Measurements from ENCODE around the gene CALM3.
"Not testable (repeated sequence)": the region's sequence is repeated elsewhere in the genome, so short reads cannot be mapped to it uniquely, and the experiment has no call there.

The CALM3 gene

DNA sequence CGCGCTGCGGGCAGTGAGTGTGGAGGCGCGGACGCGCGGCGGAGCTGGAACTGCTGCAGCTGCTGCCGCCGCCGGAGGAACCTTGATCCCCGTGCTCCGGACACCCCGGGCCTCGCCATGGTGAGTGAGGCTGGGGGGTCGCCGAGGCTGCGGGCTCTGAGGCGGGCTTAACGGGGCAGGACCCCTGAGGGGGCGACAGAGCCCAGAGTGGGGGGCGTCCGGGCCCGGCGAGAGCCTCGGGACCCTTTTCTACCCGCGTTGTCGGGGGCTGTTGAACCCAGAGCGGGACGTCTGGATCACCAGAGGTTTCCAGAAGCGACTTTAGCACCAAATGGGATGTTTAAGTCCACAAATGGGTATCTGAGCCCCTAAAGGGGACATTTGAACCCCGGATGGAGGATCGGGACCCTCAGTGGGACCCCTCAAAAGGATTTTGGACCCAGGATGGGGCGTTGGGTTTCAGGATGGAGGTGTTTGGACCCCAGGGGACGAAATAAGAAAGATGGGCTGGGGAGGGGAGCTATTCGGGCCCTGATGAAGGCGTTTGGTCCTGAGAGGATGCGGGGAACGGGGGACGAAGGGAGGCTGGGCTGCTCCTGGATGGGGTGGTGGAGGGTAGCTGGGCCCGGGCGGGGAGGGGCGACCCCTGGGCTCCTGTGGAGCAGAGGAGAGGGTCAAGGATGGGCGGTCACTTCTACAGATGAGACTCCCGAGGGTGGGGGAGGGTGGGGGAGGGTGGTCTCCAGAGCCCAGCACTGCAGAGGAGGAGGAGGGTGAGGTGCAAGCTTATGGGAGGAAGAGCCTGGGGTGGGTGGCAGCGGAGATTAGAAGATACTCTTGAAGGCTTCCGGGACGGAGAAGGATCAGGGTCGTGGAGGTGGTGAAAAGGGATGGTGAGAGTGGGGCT is at the start of gene CALM3:
Gene CALM3 (plus strand): TSS at position 13 of the 907 bp plus-strand sequence. CDS start 105 bp downstream, at position 118.
- no peak for DNase-seq

DNA sequence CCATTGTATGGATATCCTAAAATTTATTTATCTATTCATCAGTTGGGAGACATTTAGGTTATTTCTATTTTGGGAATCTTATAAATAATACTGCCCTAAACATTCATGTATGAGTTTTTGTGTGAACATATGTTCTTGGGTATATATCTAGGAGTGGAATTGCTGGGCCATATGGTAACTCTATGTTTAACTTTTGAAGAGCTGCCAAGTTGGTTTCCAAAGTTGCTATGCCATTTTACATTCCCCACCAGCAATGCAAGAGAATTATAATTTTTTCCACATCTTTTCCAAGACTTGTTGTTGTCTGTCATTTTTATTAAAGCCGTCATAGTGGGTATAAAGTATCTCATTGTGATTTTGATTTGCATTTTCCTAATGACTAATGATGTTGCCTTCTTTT is 48.2 kb upstream of the CALM3 start:
- DNase-seq = no peak

DNA sequence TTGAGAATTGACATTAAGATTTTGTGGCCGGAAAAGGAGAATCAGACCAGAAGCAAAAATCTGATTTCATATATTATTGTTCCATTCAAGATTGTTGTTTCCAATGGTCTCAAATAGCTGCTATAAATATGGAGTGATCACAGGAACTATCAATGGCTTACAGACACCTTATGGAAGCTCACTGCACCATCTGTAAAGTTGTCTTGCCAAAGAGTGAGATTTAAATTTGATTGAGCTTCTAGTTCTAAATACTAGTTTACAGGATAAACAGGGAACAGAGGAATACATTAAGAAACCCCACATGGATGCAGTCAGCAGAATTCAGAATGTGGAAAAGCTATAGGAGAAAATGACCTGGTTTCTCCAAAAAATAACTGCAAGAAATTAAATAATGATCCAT is 47.0 kb upstream of the CALM3 start:
- no peak for DNase-seq

DNA sequence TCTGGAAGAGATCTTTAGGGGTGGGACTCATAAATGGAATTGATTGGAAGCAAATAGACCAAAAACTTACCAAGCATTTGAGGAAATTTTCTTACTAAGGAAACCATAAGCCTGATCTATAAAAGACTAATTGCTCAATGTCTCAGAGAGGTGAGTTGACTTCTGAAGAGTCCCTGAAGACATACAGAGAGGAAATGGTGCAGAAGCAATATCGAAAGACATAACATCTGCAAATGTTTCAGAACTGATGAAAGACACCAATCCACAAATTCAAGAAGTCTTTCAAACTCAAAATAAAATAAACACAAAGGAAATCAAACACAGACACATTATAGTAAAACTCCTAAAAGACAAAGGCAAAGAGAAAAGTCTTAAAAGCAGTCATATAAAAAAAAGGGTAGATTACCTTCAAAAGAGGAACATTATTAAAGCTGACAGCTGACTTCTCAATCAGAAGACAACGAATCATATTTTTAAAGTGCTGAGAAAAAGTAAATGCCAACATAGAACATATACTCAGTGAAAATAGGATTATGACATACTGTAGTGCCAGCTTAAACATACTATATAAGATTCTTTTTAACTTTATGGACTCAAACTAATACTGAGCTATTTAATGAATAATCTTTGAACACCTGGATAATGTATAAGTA is 45.4 kb upstream of the CALM3 start:
- no peak for DNase-seq

DNA sequence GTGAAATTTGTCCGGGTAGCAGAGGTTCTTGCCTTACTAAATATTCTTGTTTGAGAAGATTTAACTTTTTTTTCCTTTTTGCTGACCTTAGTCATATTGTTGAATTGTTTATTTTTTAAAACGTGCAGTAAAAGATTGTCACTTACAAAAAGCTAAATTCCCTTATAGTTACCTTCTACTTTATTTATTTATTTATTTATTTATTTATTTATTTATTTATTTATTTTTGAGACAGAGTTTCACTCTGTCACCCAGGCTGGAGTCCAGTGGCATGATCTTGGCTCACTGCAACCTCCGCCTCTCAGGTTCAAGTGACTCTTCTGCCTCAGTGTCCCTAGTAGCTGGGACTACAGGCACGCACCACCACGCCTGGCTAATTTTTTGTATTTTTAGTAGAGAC is 44.7 kb upstream of the CALM3 start:
- not testable (repeated sequence) for DNase-seq

DNA sequence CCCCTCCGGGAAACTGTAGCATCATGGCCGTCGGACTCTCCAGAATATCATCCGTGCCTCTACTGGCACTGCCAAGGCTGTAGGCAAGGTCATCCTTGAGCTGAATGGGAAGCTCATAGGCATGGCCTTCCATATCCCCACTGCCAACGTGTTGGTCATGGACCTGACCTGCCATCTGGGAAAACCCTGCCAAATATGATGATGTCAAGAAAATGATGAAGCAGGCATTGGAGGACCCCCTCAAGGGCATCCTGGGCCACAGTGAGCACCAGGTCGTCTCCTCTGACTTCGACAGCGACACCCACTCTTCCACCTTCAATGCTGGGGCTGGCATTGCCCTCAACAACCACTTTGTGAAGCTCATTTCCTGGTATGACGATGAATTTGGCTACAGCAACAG is 41.9 kb upstream of the CALM3 start:
- no peak for DNase-seq

DNA sequence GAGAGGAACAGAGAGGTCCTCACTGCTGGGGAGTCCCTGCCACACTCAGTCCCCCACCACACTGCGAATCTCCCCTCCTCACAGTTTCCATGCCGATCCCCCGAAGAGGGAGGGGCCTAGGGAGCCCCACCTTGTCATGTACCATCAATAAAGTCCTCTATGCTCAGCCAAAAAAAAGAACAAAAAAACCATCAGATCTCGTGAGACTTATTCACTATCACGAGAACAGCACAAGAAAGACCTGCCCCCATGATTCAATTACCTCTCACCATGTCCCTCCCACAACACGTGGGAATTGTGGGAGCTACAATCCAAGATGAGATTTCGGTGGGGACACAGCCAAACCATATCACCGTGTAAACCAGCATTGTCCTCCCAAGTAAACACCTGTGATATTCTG is 41.5 kb upstream of the CALM3 start:
- not testable (repeated sequence) for DNase-seq

DNA sequence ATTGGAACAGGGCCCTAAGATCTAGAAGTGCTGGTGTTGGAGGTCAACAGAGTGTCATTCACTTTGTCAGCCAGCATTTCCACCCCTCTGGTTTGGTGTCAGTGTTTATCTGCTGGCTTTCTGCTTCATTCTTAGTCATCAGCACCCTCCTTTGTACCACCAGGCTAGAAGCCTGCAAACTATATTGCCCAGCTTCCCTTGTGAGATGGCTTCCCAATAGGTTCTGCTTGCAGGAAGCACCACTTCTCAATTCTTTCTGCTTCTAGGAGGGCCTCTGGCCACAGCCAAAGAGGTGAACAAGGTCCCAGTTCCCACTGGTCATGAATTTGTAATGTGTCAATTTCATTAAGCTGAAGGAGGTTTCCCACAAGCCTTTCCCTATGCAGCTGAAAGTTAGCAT is 36.4 kb upstream of the CALM3 start:
- DNase-seq = no peak

DNA sequence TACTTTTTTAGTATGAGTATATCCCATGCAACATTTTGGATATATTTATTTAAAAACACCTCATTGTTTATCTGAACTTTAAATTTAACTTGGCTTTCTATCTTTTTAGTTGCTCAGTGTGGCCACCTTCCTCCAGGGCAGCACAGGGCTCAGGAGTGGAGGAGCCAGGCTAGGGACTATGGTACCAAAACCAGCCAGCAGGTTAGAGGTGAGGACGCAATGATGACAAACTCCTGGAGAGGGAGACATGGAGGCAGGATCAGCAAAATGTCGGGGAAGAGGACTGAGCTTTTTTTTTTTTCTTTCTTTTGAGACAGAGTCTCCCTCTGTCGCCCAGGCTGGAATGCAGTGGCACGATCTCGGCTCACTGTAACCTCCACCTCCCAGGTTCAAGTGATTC is 29.6 kb upstream of the CALM3 start:
- DNase-seq = no peak

DNA sequence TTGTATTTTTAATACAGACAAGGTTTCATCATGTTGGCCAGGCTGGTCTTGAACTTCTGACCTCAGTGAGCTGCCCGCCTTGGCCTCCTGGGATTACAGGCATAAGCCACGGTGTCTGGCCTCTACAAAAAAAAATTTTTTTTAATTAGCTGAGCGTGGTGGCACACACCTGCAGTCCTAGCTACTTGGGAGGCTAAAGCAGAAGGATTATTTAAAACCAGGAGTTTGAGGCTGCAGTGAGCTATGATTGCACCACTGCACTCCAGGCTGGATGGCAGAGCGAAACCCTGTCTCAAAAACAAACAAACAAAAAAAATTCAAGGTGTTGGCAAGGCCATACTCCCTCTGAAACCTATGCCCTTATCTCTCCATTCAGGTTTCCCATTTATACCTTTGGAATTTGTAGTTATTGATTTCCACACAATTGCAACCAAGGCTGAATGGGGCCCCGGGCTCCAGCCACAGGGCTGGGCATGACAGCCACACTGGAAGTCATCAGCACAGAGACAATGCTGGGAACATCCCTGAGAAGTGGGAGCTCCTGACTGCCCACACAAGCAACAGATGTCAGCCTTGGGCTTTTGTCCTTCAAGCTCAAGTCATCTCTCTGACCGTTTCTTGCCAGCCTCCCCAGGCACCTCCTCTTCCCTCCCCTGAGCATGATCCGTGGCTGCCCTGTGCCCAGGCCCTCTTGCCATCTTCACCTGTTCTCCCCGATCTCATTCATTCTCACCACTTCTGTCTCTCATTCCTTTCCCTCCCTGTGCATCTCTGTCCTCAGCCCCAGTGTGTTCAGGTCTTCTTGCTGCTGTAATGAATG is 27.2 kb upstream of the CALM3 start:
- DNase-seq = no peak

DNA sequence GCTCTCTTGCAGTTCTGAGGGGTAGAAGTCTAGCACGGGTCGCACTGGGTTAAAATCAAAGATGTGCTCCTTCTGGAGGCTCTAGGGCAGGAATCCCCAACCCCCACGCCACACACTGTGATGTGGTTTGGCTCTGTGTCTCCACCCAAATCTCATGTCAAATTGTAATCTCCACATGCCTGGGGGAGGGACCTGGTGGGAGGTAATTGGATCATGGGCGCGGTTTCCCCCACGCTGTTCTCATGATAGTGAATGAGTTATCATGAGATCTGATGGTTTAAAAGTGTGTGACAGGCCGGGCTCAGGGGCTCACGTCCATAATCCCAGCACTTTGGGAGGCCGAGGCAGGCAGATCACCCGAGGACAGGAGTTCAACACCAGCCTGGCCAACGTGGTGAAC is 26.6 kb upstream of the CALM3 start:
- no peak for DNase-seq

DNA sequence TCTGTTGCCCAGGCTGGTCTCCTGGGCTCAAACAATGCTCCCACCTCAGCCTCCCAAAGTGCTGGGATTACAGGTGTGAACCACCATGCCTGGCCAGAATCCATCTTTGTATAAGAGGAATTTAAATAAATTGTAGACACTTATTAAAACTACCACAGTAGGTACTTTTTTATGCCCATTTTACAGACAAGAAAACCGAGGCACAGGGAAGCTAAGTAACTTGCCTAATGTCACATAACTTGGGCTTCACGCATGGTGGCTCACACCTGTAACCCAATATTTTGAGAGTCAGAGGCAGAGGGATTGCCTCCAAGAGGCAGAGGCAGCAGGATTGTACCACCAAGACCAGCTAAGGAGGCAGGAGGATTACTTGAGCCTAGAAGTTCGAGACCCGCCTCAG is 22.7 kb upstream of the CALM3 start:
- DNase-seq = no peak

DNA sequence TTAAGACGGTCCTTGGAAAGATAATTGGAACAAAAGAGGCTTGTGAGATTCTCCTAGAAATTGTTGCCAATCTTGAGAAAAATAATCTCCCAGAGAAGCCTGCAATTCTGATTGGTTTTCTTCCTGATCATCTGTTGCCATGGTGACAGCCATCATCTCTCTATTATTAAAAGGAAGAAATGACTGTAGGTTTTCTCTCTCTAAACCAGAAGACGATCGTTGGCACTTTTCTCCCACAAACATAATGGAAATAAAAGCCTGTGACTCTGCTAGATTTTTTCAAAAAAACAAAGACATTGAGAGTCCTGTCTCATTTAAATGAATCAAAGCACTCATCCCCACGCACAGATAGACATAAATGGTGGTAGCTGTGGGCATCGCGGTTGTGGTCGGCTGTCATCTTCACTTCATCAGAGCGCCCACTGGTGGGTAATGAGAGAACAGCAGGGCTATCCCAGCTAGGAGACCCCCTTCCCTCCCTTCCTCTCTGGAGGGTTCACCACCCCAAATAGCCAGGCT is 21.7 kb upstream of the CALM3 start:
- no peak for DNase-seq

DNA sequence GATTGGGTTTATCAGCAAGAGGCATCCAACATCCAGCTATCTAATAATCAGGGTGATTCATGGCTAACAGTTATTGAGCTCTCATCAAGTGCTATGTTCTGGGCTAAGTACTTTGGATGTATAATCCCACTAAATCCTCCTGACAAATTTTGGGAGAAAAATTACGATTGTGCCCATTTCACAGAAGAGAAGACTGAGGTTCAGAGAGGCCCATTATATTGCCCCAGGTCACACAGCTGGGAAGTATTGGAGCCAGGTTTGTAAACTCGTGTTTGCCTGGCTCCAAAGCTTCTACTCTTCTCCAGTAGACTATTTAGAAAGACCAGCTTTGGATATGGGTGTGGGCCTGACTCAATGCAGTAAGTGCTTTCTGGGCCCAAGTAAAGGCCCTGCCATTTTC is 20.9 kb upstream of the CALM3 start:
- DNase-seq = no peak

DNA sequence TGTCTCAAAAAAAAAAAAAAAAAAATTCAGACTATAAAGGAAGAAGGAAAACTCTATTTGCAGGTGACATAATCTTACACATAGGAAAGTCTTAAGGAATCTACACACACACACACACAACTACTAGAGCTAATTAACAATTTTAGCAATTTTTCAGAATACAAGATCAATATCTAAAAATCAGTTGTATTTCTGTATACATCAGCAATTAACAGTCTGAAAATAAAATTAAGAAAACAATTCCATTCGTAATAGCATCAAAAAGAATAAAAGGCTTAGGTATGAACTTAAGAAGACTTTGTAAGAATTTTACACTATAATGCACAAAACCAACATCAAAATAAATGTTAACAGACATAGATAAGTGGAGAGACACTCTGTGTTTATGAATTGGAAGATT is 15.6 kb upstream of the CALM3 start:
- no peak for DNase-seq

DNA sequence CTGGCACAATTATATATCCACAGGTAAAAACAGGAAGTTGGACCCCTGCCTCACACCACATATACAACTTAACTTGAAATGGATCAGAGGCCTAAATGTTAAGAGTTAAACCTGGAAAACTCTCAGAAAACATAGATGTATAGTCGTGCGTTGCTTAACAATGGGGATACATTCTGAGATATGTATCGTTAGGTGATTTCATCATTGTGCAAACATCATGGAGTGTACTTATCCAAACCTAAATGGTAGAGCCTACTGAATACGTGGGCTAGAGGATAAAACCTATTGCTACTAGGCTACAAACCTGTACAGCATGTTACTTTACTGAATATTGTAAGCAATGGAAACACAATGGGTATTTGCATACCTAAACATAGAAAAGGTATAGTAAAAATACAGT is 14.8 kb upstream of the CALM3 start:
- DNase-seq = no peak

DNA sequence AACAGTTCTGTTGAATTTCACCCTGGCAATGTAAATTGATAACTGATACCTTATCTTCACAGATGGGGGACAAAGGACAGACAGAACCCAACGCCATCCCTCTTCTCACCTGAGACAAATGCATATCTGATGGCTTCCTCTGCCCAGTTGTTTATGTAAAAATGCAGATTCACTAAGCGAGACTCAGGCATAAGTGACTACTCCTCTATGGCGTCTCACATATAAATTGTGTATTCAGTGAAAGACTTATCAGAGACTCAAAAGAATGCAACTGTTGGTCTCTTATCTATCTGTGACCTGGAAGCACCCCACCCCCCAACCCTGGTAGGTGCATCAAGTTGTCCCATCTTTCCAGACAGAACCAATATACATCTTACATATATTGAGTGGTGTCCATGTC is 13.3 kb upstream of the CALM3 start:
- no peak for DNase-seq

DNA sequence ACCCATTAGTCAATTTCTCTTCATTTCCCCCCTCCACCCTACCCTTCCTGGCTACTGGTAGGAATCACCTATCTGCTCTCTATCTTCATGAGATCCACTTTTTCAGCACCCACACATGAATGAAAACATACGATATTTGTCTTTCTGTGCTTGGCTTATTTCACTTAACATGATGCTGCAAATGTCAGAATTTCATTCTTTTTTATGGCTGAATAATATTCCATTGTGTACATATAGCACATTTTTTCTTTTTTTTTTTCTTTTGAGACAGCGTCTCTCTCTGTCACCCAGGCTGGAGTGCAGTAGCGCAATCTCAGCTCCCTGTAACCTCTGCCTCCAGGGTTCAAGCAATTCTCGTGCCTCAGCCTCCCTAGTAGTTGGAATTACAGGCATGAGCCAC is 9.9 kb upstream of the CALM3 start:
- DNase-seq = no peak

DNA sequence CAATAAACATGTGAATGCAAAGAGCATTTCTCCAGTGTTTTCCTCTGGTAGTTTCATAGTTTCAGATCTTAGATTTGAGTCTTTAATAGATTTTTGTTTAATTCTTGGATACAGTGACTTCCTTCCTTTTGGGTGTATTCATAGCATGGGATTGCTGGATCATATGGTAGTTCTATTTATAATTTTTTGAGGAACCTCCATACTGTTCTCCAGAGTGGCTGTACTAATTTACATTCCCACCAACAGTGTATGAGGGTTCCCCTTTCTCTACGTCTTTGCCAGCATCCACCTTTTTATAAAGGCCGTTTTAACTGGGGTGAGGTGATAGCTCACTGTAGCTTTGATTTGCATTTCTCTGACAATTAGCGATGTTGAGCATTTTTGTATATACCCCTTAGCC is 9.3 kb upstream of the CALM3 start:
- DNase-seq = no peak

DNA sequence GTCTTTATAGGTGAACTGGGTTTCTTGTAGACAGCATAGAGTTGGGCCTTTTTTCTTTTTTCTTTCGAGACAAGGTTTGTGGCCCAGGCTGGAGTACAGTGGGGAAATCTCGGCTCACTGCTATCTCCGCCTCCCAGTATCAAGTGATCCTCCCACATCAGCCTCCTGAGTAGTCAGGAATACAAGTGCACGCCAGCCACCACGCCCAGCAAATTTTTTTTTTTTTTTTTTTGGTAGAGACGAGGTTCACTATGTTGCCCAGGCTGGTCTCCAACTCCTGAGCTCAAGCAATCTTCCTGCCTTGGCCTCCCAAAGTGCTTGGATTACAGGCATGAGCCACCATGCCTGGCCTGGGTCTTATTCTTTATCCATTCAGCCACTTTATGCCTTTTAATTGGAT is 5.1 kb upstream of the CALM3 start:
- DNase-seq = no peak

DNA sequence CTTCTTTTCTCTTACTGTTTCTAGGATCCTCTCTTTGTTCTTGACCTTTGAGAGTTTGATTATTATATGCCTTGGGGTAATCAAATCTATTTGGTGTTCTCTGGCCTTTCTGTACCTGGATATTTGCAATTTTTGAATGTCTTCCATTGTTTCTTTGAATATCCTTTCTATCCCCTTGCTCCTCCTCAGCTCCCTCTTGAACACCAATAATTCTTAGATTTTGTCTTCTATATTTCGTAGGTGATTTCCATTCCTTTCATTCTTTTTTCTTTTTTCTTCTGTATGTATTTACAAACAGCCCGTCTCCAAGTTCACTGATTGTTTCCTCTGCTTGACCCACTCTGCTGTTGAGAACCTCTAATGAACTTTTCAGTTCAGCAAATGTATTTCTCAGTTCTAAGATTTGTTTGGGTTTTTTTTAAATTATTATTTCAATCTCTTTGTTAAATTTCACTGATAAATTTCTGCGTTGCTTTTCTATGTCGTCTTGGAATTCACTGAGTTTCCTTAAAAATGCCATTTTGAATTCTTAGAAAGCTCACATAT is 2.7 kb upstream of the CALM3 start:
- no peak for DNase-seq

DNA sequence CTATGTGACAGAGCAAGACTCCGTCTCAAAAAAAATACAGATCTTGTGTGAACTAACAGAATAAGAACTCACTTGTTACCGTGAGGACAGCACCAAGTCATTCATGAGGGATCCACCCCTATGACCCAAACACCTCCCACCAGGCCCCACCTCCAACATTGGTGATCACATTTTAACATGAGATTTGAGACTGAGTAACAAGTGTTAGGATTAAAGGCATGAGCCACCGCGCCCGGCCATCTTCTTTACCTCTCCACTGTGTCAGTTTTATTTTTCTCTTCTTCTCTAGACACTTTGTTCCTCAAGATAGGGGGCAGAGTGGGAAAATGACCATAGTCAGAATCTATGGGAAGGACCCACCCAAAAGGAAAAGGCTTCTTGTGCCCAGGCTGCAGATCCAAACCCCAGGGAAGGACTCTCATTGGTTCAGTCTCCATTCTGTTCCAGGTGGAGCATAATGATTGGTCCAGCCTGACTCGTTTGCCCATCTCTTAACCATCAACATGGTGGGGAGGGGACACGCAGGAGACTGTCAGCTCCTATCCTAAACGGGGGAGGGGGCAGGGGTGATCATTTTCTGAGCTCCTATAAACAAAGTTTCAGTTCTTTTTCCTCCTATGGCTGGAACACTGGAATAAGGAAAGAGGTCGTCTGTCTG is 1.3 kb upstream of the CALM3 start:
- DNase-seq = no peak
